Activated gamma-delta T cell (primary cell): ENCODE measurements around the gene CMTM3.
"Not testable (repeated sequence)": the region's sequence is repeated elsewhere in the genome, so short reads cannot be mapped to it uniquely, and the experiment has no call there.

Experiments
- DNase-seq: peaks from one replicate; lab custom pipeline; 2025; lab: John Stamatoyannopoulos, UW

Gene CMTM3

GRCh38 chr16:66631558-66631957 is 27.1 kb downstream of the CMTM3 start:
- not testable (repeated sequence) for DNase-seq

DNA sequence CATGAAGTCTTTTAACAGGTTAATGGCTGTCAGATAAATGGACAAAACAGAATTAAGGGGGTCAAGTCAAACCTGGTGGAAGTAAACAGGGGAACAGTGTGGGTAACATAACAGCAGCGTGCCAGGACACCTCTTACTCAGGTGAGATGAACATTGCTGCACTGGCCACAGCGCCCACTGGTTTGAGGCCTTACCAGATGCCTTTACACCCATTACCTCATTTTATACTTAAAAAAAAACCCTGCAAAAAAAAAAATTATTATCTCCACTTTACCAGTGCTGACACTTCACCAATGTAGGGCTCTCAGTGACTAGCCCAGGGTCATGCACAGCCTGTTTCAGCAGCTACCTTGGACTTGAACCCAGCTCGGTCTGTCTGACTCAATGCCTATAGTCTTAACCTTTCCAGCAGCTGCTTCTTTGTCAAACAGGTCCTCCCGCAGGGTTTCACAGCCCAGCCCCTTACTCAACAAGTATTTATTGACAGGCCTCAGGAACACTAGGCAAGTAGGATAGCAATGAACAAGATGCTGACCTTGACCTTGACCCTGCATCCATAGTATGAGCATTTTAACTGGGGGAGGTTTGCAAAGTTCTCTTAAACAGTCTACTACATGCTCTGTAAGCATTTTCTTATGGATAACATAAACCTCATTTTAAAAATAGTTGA is 30.2 kb downstream of the CMTM3 start:
- no peak for DNase-seq

GRCh38 chr16:66635406-66635805 is 30.9 kb downstream of the CMTM3 start:
- DNase-seq: no peak

- no peak for DNase-seq
Observed at GRCh38 chr16:66636199-66636598, 31.7 kb downstream of the CMTM3 start.

- DNase-seq: no peak
Observed at GRCh38 chr16:66637806-66638205, 33.3 kb downstream of the CMTM3 start.

DNA sequence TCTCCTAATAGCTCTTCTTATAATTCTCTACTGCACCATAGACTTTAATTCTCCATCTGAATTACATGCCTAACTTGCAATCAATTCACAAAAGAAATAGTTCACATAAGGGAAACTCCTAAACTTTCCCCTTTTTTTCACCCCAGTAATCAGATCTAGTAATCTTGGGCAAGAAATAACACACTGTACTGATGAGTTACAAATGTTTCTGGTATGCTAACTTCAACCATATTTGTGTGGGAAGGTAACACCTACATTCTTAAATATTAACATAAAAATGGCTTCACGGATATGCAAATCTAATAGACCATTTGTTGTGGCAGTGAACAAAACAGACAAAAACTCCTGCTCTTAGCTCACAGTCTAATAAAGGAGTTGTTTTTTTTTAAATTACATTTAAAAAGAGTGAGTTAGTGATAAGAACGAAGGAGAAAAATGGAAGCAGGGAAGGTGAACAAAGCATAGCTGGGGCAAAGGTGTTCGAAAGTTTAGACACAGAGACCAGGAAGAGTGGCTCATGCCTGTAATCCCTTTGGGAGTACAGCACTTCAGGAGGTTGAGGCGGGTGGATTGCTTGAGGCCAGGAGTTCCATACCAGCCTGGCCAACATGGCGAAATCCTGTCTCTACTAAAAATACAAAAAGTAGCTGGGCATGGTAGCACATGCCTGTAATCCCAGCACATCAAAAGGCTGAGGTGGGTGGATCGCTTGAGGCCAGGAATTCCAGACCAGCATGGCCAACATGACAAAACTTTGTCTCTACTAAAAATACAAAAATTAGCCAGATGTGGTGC is 34.8 kb downstream of the CMTM3 start:
- DNase-seq: no peak

GRCh38 chr16:66640724-66641314 is 36.3 kb downstream of the CMTM3 start:
- no peak for DNase-seq

DNA sequence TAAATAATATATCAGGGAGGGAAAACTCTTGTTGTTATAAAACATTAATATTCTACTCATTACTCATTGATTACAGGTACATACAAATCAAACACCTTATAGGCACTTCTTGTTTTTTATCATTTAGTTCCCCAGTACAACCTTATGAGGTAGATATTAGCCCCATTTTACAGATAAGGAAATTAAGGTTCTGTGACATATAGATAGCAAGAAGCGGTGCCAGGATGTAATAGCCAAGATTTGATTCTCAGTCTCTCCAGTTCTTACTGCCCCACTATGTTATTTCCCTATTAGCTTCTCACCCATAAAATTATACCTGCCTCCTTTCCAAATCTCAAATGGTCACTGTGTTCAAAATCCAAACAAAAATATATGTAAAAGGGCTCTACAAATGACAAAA is 36.9 kb downstream of the CMTM3 start:
- no peak for DNase-seq

- no peak for DNase-seq
Observed at GRCh38 chr16:66647866-66648265, 43.4 kb downstream of the CMTM3 start.

DNA sequence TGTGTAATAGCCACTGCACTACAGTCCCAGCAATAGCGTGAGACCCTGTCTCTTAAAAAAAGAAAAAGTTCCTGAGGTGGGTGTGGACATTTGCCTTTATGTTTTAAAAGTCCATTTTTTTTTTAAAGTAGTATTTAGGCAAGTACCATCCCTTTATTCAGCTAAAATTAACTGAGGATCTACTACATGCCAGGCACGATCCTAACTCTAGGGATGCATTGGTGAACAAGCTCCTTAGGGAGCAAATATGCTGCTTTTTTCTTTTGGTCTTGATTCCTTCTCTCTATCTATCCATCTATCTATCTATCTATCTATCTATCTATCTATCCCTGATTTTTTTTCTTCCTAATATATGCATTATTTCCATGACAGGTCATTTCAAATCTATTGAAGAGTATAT is 44.7 kb downstream of the CMTM3 start:
- no peak for DNase-seq

- no peak for DNase-seq
Observed at GRCh38 chr16:66649636-66650205, 45.2 kb downstream of the CMTM3 start.

DNA sequence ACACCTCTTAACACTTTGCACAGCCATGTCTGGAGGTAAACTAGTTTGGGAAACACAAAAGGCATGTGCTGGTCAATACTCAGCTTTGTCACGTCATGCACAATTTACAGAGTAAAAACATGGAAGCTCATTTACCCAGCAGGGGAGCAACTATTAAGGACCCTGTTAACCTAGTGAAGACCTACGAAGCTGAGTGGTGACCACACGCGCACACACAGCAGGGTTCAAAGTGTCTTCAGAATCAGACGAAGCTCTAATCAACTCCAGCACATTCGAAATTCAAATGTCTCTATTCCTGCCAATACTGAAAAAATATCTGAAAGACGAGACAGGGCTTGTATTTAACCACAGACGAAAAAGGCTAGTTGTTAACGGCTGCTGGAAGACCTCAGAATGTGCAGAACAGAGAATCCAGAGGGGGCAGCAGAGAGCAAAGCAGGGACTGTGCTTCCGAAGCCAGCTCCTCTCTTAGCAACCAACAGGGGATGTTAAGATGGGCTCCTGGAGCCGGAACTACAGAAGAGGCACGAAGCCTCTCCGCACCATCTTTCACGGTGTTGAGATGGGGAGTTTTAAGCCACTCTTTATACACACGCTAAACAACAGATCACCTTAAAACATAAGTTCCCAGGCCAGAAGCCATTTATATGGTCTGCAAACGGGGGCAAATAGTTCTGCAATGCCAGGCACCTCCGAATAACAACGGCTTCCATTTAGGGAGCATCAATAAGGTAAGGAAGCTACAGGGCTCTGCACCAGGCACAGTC is 46.4 kb downstream of the CMTM3 start:
- DNase-seq: no peak

GRCh38 chr16:66651474-66651765 is 46.9 kb downstream of the CMTM3 start:
- DNase-seq: no peak

GRCh38 chr16:66651965-66652364 is 47.5 kb downstream of the CMTM3 start:
- no peak for DNase-seq

GRCh38 chr16:66652661-66653360 is 48.3 kb downstream of the CMTM3 start:
- DNase-seq: no peak

DNA sequence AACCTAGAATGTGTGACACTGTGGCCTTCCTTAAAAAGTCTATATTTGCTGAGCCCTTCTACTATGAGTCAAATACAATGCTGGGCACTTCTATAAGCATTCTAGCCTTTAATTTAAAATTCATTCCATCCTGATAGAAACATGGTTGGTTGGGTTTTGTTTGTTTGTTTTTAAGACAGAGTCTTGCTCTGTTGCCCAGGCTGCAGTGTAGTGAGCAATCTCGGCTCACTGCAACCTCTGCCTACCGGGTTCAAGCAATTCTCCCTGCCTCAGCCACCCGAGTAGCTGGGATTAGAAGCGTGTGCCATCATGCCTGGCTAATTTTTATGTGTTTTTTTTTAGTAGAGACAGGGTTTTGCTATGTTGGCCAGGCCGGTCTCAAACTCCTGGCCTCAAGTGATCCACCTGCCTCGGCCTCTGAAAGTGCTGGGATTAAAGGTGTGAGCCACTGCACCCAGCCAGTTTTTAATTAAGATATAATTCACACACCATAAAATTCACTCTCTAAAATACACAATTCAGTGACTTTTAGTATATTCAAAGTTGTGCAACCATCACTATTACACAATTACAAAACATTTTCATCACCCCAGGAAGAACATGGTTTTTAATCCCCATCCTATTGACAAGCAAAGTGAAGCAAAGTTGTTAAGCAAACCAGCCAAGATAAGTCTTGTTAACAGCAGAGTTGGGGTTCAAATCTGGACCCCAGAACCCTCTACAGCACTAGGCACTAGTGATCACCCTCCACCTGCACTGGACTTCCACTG is 49.3 kb downstream of the CMTM3 start:
- no peak for DNase-seq

DNA sequence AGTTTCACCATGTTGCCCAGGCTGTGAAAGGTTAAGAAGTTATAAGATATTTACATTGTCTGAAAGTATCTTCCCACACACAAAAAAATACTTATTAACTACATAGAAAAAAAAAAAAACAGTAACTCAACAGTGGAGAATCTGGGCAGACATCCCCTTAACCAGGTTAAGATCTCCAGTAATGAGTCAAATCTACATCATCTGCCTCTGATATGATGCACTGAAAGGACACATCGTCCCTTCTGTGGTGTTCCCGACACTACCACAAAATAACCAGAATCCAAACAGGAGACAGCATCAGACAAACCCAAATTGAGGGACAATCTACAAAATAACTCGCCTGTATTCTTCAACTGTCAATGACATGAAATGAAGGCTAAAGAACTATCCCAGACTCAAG is 52.0 kb downstream of the CMTM3 start:
- DNase-seq: no peak

DNA sequence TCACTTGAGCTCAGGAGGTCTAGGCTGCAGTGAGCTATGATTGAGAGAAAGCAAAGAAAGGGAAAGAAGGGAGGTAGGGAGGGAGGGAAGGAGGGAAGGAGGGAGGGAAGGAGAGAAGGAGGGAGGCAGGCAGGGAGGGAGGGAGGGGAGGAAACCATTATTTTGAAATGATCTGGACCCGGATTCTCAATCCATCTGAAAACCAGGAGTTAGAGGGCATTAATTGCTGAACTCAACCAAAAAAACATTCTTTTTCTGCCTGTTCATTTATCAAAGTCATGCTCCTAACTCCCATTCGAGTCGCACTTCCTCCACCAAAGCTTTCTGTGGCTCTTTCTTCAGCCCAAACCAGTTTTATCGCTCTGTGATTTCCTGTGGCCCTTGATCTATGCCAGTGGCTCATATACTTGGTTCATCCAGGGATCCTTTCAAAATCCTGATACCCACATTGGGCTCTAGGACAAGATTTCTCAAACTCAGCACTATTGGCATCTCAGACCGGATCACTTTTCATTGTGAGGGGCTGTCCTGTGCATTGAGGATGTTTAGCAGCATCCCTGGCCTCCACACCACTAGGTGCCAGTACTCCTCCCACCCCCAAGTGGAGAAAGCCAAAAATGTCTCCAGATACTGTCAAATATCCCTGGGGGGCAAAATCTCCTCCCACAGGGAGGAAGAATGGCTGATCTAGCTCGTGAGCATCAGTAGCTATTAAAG is 53.8 kb downstream of the CMTM3 start:
- DNase-seq: no peak

GRCh38 chr16:66658860-66659190 is 54.3 kb downstream of the CMTM3 start:
- no peak for DNase-seq
